NCI-H1048 (cell line): ENCODE measurements around the gene UBAC1.

ENCODE experiments used
- DNase-seq: peaks from one replicate; lab custom pipeline; 2025; lab: John Stamatoyannopoulos, UW

UBAC1 gene

DNA sequence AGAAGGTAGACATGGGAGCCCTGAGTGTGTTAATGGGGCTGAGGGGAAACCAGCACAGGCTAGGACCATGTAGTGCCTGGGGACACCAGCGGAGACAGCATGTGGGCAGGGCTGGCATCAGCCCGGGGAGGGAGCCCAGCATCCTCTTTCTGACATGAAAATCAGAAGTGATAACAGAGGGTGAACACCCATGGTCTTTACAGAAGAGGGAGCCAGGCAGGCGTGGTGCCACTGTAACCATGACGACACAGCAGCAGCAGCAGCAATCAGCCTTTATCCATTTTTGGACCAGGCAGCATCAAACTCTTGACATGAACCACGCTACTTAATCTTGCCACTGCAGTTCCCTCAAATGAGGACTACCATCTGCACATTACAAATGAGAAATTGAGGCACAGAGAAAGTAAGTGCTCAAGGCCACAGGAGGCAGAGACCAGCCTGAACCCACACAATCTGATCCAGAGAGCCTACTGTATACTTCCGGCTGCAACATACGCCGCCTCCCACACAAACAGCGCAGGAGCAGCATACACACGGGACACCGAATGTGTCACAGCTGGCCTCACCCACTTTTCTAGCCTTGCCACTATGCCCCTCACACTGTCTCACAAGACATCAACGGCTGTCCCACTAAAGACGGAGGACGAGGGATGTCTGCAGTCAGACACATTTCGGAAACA is 77.6 kb downstream of the UBAC1 start:
- DNase-seq: no peak
